GM21619 (cell line): ENCODE measurements around the gene GPT2.

Experiments
- ATAC-seq: cut with Tn5 transposase; IDR thresholded peaks from one replicate; pipeline ENCODE4 v1.9.1; 2021; ENCODE audit not compliant: unreplicated experiment

Gene GPT2

GRCh38 chr16:46961373-46962353, 77.5 kb downstream of the GPT2 start:
- peak; percentile 64 for ATAC-seq

GRCh38 chr16:46962629-46963028, 78.5 kb downstream of the GPT2 start:
- ATAC-seq: no peak

GRCh38 chr16:46968063-46968435, 83.9 kb downstream of the GPT2 start:
- ATAC-seq: no peak

- ATAC-seq: no peak
Measured at GRCh38 chr16:46970089-46970488, 85.9 kb downstream of the GPT2 start.

GRCh38 chr16:46971271-46971670, 87.1 kb downstream of the GPT2 start:
- no peak for ATAC-seq

- ATAC-seq: peak; percentile 41
Measured at GRCh38 chr16:46972429-46973206, 88.5 kb downstream of the GPT2 start.

GRCh38 chr16:46973207-46973995, 89.2 kb downstream of the GPT2 start, which contains the start of gene DNAJA2:
DNAJA2 (minus strand) TSS chr16:46973674; CDS start chr16:46973572, 102 bp downstream.
- peak; percentile 87 for ATAC-seq

GRCh38 chr16:46973996-46974324, 89.8 kb downstream of the GPT2 start:
- no peak for ATAC-seq

GRCh38 chr16:46974352-46974751, 90.2 kb downstream of the GPT2 start:
- ATAC-seq: no peak

GRCh38 chr16:46975165-46975564, 91.0 kb downstream of the GPT2 start:
- ATAC-seq: no peak

- no peak for ATAC-seq
Measured at GRCh38 chr16:46975908-46976470, 91.8 kb downstream of the GPT2 start.

GRCh38 chr16:46976550-46976949, 92.4 kb downstream of the GPT2 start:
- no peak for ATAC-seq
